Amygdala (tissue), 56 donors: ENCODE measurements around the gene GNA12.
A peak's percentile ranks its signal among the peaks of the same experiment; 100 is the strongest.
"Not testable (repeated sequence)": the region's sequence is repeated elsewhere in the genome, so short reads cannot be mapped to it uniquely, and the experiment has no call there.

Experiments
- DNase-seq, 56 donors: peaks; one replicate each; lab custom pipeline; 2025; lab: John Stamatoyannopoulos, UW

GNA12 gene

DNA sequence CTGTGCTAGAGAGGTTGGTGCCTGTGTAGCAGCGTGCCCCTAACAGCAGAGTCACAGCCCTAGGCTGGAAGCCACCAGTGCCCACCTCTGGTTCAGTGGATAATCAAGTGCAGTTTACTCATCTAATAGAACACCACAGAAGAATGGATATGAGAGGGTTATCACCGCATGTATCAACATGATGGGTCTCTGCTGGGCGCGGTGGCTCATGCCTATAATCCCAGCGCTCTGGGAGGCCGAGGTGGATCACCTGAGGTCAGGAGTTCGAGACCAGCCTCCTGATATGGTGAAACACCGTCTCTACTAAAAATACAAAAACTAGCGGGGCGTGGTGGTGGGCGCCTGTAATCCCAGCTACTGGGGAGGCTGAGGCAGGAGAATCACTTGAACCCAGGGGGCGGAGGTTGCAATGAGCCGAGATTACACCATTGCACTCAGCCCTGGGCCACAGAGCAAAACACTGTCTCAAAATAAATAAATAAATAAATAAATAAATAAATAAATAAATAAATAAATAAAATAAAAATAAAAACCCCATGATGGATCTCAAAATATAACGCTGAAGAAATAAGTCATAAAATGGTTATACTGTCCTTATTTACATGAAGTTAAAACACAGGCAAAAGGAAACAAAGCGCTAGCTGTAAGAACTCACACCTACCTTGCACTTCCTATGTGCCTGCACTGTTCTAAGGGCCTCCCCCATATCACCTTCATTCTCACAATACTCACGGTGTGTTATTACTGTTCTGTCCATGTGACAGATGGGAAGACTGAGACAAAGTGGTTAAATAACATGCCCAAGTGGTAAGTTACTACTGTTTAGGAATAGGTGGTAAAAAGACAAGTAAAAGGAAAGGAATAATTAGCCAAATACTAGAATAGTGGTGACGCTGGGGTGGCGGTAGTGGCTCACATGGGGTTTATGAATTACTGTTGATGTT lies 85.2 kb downstream of the GNA12 start:
- no peak for DNase-seq

- peak in 7 of 56 donors; percentile 22 to 69 (median 53) for DNase-seq
These were observed 86.0 kb downstream of the GNA12 start for GRCh38 chr7:2757904-2758672.

GRCh38 chr7:2757361-2757903 lies 86.7 kb downstream of the GNA12 start:
- DNase-seq, result peak in 33 of 56 donors; percentile 31 to 81 (median 60)

DNA sequence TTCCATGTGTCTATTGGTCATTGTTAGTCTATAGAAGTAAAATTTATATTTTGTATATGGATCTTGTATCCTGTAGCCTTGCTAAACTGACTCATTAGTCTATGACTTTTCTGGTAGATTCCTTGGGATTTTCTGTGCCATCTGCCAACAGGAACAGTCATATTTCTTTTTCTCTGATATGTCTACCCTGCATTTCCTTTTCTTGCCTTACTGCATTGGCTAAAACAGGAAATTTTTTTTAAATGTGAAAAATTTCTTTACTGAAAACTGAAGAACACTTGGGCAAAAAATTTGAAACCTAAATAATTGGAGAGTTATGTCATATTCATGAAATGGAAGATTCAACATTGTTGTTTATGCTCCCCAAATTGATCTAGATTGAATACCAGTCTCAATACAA lies 88.6 kb downstream of the GNA12 start:
- DNase-seq, result no peak

GRCh38 chr7:2754912-2755311 lies 89.2 kb downstream of the GNA12 start:
- DNase-seq, result no peak

- DNase-seq, result no peak
These were observed 90.0 kb downstream of the GNA12 start for GRCh38 chr7:2754086-2754485.

- DNase-seq, result no peak
These were observed 91.0 kb downstream of the GNA12 start for GRCh38 chr7:2753148-2753547.

GRCh38 chr7:2751086-2751485 lies 93.0 kb downstream of the GNA12 start:
- no peak for DNase-seq

DNA sequence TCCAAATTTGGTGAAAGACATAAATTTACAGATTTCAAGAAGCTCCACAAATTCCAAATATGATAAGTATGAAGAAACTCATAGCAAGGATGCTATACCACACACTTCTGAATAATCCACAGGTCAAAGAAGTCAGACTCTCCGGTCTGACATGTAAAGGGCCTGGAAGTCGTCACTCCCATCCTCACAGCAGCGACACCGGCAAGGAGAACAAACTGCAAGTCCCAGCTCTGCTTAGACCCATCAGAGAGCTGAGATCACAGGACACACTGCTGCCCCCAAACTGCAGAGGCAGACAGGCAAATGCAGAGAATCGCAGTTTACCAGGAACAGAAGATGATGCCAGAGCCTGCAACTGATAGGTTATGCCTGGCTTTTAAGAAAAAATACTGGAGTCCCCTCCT lies 94.1 kb downstream of the GNA12 start:
- no peak for DNase-seq

- not testable (repeated sequence) for DNase-seq
These were observed 95.4 kb downstream of the GNA12 start for GRCh38 chr7:2748684-2749083.

DNA sequence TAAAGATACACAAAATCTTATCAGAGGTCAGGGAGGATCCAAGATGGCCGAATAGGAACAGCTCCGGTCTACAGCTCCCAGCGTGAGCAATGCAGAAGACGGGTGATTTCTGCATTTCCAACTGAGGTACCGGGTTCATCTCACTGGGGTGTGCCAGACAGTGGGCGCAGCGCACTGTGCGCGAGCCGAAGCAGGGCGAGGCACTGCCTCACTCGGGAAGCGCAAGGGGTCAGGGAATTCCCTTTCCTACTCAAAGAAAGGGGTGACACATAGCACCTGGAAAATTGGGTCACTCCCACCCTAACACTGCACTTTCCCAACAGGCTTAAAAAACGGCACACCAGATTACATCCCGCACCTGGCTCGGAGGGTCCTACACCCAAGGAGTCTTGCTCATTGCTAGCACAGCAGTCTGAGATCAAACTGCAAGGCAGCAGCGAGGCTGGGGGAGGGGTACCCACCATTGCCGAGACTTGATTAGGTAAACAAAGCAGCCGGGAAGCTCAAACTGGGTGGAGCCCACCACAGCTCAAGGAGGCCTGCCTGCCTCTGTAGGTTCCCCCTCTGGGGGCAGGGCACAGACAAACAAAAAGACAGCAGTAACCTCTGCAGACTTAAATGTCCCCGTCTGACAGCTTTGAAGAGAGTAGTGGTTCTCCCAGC lies 100.5 kb downstream of the GNA12 start:
- DNase-seq, result not testable (repeated sequence)

GRCh38 chr7:2738766-2739549 lies 105.2 kb downstream of the GNA12 start:
- DNase-seq, result no peak

DNA sequence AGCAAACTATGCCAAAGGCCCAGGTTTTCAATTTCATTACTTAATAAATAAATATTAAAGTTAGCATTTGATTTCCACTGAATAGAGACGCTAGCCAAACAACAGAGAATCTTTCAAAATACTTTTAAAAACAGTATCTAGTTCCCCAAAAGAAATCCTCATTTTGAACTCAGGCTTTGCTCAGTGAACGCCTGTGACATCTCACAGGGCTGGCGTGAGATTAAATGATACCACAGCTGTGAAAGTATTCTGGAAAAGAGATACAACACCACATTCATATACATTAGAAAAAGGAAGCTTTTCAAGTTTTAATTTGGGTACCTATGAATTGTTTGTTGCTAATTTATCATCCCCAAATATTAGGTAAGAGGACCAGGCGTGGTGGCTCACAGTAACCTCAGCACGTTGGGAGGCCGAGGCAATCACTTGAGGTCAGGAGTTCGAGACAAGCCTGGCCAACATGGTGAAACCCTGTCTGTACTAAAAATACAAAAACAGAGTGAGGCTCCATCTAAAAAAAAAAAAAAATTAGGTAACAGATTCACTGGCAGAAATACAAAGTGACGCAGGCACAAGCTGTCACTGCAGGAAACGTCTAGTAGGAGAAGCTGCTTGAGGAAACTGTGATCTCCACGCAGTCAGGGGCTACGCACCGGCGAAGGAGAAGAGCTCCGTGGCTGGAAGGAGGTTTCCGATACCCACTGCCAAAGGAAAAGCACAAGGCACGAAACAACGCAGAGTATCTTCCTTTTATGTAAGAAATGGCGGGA lies 106.2 kb downstream of the GNA12 start:
- peak in 7 of 56 donors; percentile 26 to 59 (median 38) for DNase-seq

- not testable (repeated sequence) for DNase-seq
These were observed 106.9 kb downstream of the GNA12 start for GRCh38 chr7:2737005-2737743.

- no peak for DNase-seq
These were observed 107.6 kb downstream of the GNA12 start for GRCh38 chr7:2736411-2736914.

GRCh38 chr7:2735744-2736143 lies 108.4 kb downstream of the GNA12 start:
- no peak for DNase-seq

- DNase-seq, result peak in 11 of 56 donors; percentile 20 to 69 (median 53)
These were observed 109.1 kb downstream of the GNA12 start for GRCh38 chr7:2734751-2735571.
